ENCODE results near the gene KLB. TPM values are rescaled to one million over a fixed set of nuclear protein-coding genes. Genes with fewer than 3 reads are reported as not detected.

Gene KLB
- total RNA-seq, 1 donor from 2014 or later: not detected

GRCh38 chr4:39426728-39427127, 20.0 kb downstream of the KLB start:
- no peak for TF ChIP-seq CTCF (IDR thresholded peaks at IDR 0.05)
- Mint-ChIP-seq H3K9me3 (ENCODE audit: low read depth) (no peaks in the 10 kb centered on the region), H3K36me3 (ENCODE audit: low read depth) (no peaks in the 10 kb centered on the region), H3K27ac (ENCODE audit: unreplicated experiment) (no peak overlapping the region), H3K27me3 (ENCODE audit: low read depth) (no peaks in the 10 kb centered on the region), H3K4me3 (ENCODE audit: unreplicated experiment) (no peak overlapping the region), H3K4me1 (ENCODE audit: low read depth) (no peaks in the 10 kb centered on the region)
- no peak for DNase-seq (ENCODE audit: low spot score)

GRCh38 chr4:39427520-39428114, 20.9 kb downstream of the KLB start:
- Mint-ChIP-seq H3K27me3 (ENCODE audit: low read depth) (no peaks in the 10 kb centered on the region), H3K4me3 (ENCODE audit: unreplicated experiment) (no peak overlapping the region), H3K27ac (ENCODE audit: unreplicated experiment) (no peak overlapping the region), H3K4me1 (ENCODE audit: low read depth) (no peaks in the 10 kb centered on the region), H3K36me3 (ENCODE audit: low read depth) (no peaks in the 10 kb centered on the region), H3K9me3 (ENCODE audit: low read depth) (no peaks in the 10 kb centered on the region)
- TF ChIP-seq CTCF (IDR thresholded peaks at IDR 0.05): no peak
- no peak for DNase-seq (ENCODE audit: low spot score)

GRCh38 chr4:39429476-39430334, 23.0 kb downstream of the KLB start:
- no peaks in the 10 kb centered on the region for H3K9me3 Mint-ChIP-seq (ENCODE audit: low read depth)
- no peaks in the 10 kb centered on the region for H3K36me3 Mint-ChIP-seq (ENCODE audit: low read depth)
- H3K27me3 Mint-ChIP-seq (ENCODE audit: low read depth): no peaks in the 10 kb centered on the region
- no peaks in the 10 kb centered on the region for H3K4me1 Mint-ChIP-seq (ENCODE audit: low read depth)
- no peak overlapping the region for H3K4me3 Mint-ChIP-seq (ENCODE audit: unreplicated experiment)
- no peak for TF ChIP-seq CTCF (IDR thresholded peaks at IDR 0.05)
- H3K27ac Mint-ChIP-seq (ENCODE audit: unreplicated experiment): no peak overlapping the region
- no peak for DNase-seq (ENCODE audit: low spot score)

- Mint-ChIP-seq H3K27me3 (ENCODE audit: low read depth) (peaks cover 10% of the 10 kb centered on the region), H3K4me1 (ENCODE audit: low read depth) (no peaks in the 10 kb centered on the region), H3K4me3 (ENCODE audit: unreplicated experiment) (no peak overlapping the region), H3K27ac (ENCODE audit: unreplicated experiment) (no peak overlapping the region), H3K36me3 (ENCODE audit: low read depth) (no peaks in the 10 kb centered on the region), H3K9me3 (ENCODE audit: low read depth) (no peaks in the 10 kb centered on the region)
- no peak for TF ChIP-seq CTCF (IDR thresholded peaks at IDR 0.05)
- DNase-seq (ENCODE audit: low spot score): no peak
Measured at GRCh38 chr4:39433878-39434492, 27.3 kb downstream of the KLB start.

Measured in chondrocyte (in vitro differentiated cells).